Transverse colon (tissue), 4 donors: ENCODE measurements around the gene GPR68. TPM values are rescaled to one million over a fixed set of nuclear protein-coding genes. Genes with fewer than 3 reads are reported as not detected.

Experiments used
- DNase-seq: peaks from one replicate; pipeline ENCODE4 v3.0.0-alpha.2; 2019
- H3K27ac ChIP-seq, 4 donors: fragments of 200-600 bp; sonication (generic); 2 replicates each; pipeline ENCODE4 v1.5.1; 2016 to 2018; ENCODE audit warnings: inconsistent platforms in 4 of 4
- H3K27me3 ChIP-seq: fragments of 200-600 bp; sonication (generic); 2 replicates; pipeline ENCODE4 v1.5.1; 2017; ENCODE audit warnings: inconsistent platforms
- H3K36me3 ChIP-seq, 4 donors: fragments of 200-600 bp; sonication (generic); 2 replicates each; pipeline ENCODE4 v1.5.1; 2017 to 2019; ENCODE audit warnings: inconsistent platforms in 4 of 4
- H3K4me1 ChIP-seq, 4 donors: fragments of 200-600 bp; sonication (generic); 2 replicates each; pipeline ENCODE4 v1.5.1; 2017 to 2020; ENCODE audit warnings: inconsistent platforms in 4 of 4
- H3K4me3 ChIP-seq, 4 donors: fragments of 200-600 bp; sonication (generic); 1 replicate in 1 of 4; 2 replicates in 3 of 4; pipeline versions ENCODE4 v1.5.1 to v1.6.1; 2017 to 2019; ENCODE audit warnings: inconsistent platforms in 4 of 4
- H3K9me3 ChIP-seq, 2 donors: fragments of 200-600 bp; sonication (generic); 2 replicates each; pipeline ENCODE4 v1.5.1; 2017 to 2019; ENCODE audit warnings: inconsistent platforms in 2 of 2
- EP300 ChIP-seq: sonication (generic); formaldehyde crosslinking; IDR thresholded peaks from one replicate; pipeline ENCODE4 v1.6.1; 2017; ENCODE audit warnings: antibody characterized with exemption, low read depth
- POLR2A ChIP-seq: fragments of 450-650 bp; IDR thresholded peaks from one replicate; pipeline ENCODE4 v1.6.1; 2016; ENCODE audit warnings: antibody characterized with exemption, mild to moderate bottlenecking, moderate library complexity
- POLR2AphosphoS5 ChIP-seq, 3 donors: sonication (generic); formaldehyde crosslinking; IDR thresholded peaks; one replicate each; pipeline ENCODE4 v1.6.1; 2016; ENCODE audit warnings: antibody characterized with exemption in 3 of 3
- WGBS, 2 donors: methylation state at CpG; one replicate each; pipeline ENCODE4 v1.1.5; 2018; ENCODE audit warnings: low coverage in 1 of 2; 5-methylcytosine and 5-hydroxymethylcytosine counted together
- in situ Hi-C, 4 donors: fragments of 200-750 bp; cut with MboI; loops; one replicate each; pipeline versions ENCODE4 v1.15.0 to v1.15.1; 2017; ENCODE audit warnings: low sequenced_read_pairs in 3 of 4, low pct_ligation_motif_present in 1 of 4, low pct_unique_long_range_greater_than_20kb in 1 of 4
- intact Hi-C: fragments of 100-400 bp; cut with DNase I; formaldehyde crosslinking; loops from one replicate; pipeline ENCODE4 v1.15.1; 2023; ENCODE audit warnings: low total_unique reads
- total RNA-seq, 4 donors: library from RNA; depleted of rRNA; stranded (reverse); fragments of >200 nt; gene quantifications; one replicate each; pipeline ENCODE4 v1.1.0, GENCODE V29; 2016
- TF ChIP-seq, protein P1 (sequence below), 5 experiments: fragments of 200-600 bp in 3 of 5; fragments of 450-650 bp in 2 of 5; sonication (generic) in 3 of 5; IDR thresholded peaks; 1 replicate in 2 of 5; 2 replicates in 3 of 5; pipeline ENCODE4 v1.5.1; 2016 to 2017; ENCODE audit warnings: antibody characterized with exemption in 5 of 5, inconsistent platforms in 3 of 5, mild to moderate bottlenecking in 2 of 5, moderate library complexity in 1 of 5

GPR68 gene
- total RNA-seq, 4 donors from 2014 or later: 0.48 to 0.80 (median 0.55) TPM; not detected in 1

DNA sequence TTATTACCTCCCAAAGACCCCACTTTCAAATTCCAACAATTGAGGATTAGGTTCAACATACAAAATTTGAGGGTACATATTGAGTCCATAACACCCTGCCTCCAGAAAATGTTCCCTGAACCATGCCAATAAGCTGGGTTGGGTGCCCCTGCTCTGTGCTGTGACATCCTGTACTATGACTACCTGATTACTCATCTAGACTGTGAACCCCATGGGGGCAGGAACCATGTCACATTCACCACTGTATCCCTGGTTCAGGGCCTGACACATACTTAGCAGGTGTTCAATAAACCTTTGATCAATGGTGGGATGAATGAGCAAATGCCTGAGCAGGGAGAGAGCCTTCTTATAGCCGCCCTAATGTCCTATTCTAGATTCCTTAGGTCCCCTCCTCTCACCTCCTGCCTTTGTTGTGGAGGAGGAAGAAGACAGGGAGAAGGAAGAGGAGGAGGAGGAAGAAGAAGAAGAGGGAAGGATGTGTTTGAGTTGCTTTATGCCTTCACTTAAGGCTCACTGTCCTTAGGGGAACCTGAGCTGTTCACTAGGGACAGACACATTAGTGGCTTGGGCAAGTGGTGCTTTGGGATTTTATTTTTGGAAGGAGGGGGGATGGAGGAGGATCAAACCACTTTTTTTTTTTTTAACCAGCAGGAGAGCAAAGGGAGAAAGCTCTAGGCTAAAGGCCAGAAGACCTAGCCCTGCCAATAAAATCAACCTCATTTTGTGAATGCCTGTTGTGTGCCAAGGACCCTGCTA, 21.3 kb downstream of the GPR68 start:
- in situ Hi-C loops (no loop called here), intact Hi-C loops (no loop called here)
- H3K4me1 ChIP-seq: peaks cover 0 to 4% (median 0%) of the 10 kb centered on the region in 4 donors
- no peak overlapping the region for H3K4me3 ChIP-seq
- TF ChIP-seq POLR2AphosphoS5 (IDR thresholded peaks at IDR 0.05) (no peak), EP300 (no peak), POLR2A (no peak)
- TF ChIP-seq, protein P1, sequence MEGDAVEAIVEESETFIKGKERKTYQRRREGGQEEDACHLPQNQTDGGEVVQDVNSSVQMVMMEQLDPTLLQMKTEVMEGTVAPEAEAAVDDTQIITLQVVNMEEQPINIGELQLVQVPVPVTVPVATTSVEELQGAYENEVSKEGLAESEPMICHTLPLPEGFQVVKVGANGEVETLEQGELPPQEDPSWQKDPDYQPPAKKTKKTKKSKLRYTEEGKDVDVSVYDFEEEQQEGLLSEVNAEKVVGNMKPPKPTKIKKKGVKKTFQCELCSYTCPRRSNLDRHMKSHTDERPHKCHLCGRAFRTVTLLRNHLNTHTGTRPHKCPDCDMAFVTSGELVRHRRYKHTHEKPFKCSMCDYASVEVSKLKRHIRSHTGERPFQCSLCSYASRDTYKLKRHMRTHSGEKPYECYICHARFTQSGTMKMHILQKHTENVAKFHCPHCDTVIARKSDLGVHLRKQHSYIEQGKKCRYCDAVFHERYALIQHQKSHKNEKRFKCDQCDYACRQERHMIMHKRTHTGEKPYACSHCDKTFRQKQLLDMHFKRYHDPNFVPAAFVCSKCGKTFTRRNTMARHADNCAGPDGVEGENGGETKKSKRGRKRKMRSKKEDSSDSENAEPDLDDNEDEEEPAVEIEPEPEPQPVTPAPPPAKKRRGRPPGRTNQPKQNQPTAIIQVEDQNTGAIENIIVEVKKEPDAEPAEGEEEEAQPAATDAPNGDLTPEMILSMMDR (IDR thresholded peaks at IDR 0.05): no peak
- no peak overlapping the region for H3K27ac ChIP-seq
- H3K9me3 ChIP-seq: no peaks in the 10 kb centered on the region
- DNase-seq: no peak
- WGBS, 2 donors: 100% methylated on average over 1 of the region's 1 CpG; no CpG with 5 or more reads in 1 of the 2 donors
- no peaks in the 10 kb centered on the region for H3K27me3 ChIP-seq
- peaks cover 0 to 4% (median 2%) of the 10 kb centered on the region in 4 donors for H3K36me3 ChIP-seq

DNA sequence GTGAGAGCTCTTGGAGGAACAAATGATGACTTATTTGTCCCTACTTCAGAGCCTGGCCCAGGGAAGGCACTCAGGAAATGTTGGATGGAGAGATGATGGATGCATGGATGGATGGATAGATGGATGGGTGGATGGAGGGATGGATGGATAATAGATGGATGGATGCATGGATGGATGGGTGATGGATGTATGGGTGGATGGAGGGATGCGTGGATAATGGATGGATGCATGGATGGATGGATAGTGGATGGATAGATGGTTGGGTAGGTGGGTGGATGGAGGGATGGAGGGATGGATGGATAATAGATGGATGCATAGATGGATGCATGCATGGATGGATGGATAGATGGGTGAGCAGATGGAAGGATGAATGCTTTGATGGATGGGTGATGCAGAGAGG, 23.2 kb downstream of the GPR68 start:
- 100% methylated on average over 1 of the region's 1 CpG for WGBS, 2 donors
- in situ Hi-C loops: no loop called here
- no peaks in the 10 kb centered on the region for H3K27me3 ChIP-seq
- no peak overlapping the region for H3K27ac ChIP-seq
- no peak for DNase-seq
- intact Hi-C loops: no loop called here
- no peak overlapping the region for H3K4me3 ChIP-seq
- peaks cover 0 to 4% (median 0%) of the 10 kb centered on the region in 4 donors for H3K4me1 ChIP-seq
- peaks cover 0 to 18% (median 6%) of the 10 kb centered on the region in 4 donors for H3K36me3 ChIP-seq
- H3K9me3 ChIP-seq: no peaks in the 10 kb centered on the region
- TF ChIP-seq POLR2A: no peak
- no peak for TF ChIP-seq POLR2AphosphoS5 (IDR thresholded peaks at IDR 0.05)
- TF ChIP-seq, protein P1 (IDR thresholded peaks at IDR 0.05): no peak
- no peak for TF ChIP-seq EP300

GRCh38 chr14:91220581-91221000, 23.9 kb downstream of the GPR68 start:
- Histone ChIP-seq H3K27me3 (no peaks in the 10 kb centered on the region), H3K4me3 (no peak overlapping the region), H3K27ac (no peak overlapping the region), H3K36me3 (peaks cover 0 to 25% (median 9%) of the 10 kb centered on the region in 4 donors), H3K9me3 (no peaks in the 10 kb centered on the region), H3K4me1 (peaks cover 0 to 4% (median 0%) of the 10 kb centered on the region in 4 donors)
- TF ChIP-seq POLR2AphosphoS5 (IDR thresholded peaks at IDR 0.05) (no peak), EP300 (no peak), POLR2A (no peak)
- TF ChIP-seq, protein P1 (IDR thresholded peaks at IDR 0.05): no peak
- no peak for DNase-seq
- intact Hi-C loops: no loop called here
- in situ Hi-C loops: no loop called here
- 90% methylated on average over 9 of the region's 9 CpGs; no CpG with 5 or more reads in 1 of the 2 donors for WGBS, 2 donors

DNA sequence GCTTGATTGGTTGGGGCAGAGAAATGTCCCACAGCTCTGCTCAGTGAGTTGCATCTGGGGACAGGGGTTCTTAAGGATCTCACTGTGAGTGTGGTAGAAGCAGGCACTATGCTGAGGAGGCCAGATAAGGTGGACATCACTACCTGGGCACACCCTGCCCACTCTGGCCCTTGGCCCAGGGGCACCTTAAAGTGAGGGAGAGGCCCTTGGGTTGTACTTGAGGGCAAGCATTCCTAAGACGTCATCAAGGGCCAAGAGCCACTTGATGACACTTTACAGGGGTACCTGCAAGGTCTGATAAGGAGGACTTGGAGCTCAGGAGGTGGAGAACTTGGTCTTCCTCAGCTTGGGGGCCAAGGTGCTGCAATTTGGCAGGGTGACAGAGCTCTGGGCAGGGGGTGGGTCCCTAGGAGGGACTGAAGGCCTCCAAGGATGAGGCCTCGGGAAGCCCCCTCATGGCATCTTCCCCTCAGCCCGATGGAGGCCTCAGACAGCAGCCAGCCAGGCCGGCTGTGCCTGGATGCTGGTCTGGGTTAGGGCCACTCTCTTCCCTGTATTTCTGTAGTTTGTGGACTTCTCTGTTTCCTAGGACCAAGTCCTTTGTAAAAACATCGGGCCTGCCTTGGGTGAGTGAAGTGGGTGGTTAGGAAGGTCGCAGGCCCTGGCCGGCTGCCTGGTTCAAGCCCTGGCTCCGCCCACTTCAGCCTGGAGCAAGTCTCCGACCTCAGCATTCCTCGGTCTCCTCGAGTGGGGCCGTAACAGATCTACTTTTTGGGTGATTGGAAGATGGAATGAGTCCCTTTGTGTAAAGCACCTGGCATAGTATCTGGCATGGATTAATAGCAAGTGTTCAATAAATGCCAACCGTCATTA, 24.8 kb downstream of the GPR68 start:
- H3K27ac ChIP-seq: no peak overlapping the region
- H3K4me1 ChIP-seq: peaks cover 0 to 4% (median 0%) of the 10 kb centered on the region in 4 donors
- H3K9me3 ChIP-seq: no peaks in the 10 kb centered on the region
- no peak for TF ChIP-seq EP300
- no peak for TF ChIP-seq POLR2A
- TF ChIP-seq, protein P1 (IDR thresholded peaks at IDR 0.05): no peak
- no peak for TF ChIP-seq POLR2AphosphoS5 (IDR thresholded peaks at IDR 0.05)
- no peak overlapping the region for H3K4me3 ChIP-seq
- in situ Hi-C loops (no loop called here), intact Hi-C loops (no loop called here)
- 65 to 86% methylated on average over 5 to 13 of the region's 13 CpGs for WGBS, 2 donors
- no peaks in the 10 kb centered on the region for H3K27me3 ChIP-seq
- no peak for DNase-seq
- peaks cover 0 to 33% (median 13%) of the 10 kb centered on the region in 4 donors for H3K36me3 ChIP-seq
